ENCODE data around the gene RSPH6A. TPM values are rescaled to one million over a fixed set of nuclear protein-coding genes. Genes with fewer than 3 reads are reported as not detected.

Gene RSPH6A
- total and polyA plus RNA-seq, 12 donors = 0.09 to 0.15 TPM; not detected in 10

- 89 to 92% methylated on average over 5 of the region's 5 CpGs for whole genome bisulfite sequencing, 2 donors
- TF ChIP-seq, protein P1, sequence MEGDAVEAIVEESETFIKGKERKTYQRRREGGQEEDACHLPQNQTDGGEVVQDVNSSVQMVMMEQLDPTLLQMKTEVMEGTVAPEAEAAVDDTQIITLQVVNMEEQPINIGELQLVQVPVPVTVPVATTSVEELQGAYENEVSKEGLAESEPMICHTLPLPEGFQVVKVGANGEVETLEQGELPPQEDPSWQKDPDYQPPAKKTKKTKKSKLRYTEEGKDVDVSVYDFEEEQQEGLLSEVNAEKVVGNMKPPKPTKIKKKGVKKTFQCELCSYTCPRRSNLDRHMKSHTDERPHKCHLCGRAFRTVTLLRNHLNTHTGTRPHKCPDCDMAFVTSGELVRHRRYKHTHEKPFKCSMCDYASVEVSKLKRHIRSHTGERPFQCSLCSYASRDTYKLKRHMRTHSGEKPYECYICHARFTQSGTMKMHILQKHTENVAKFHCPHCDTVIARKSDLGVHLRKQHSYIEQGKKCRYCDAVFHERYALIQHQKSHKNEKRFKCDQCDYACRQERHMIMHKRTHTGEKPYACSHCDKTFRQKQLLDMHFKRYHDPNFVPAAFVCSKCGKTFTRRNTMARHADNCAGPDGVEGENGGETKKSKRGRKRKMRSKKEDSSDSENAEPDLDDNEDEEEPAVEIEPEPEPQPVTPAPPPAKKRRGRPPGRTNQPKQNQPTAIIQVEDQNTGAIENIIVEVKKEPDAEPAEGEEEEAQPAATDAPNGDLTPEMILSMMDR (IDR thresholded peaks at IDR 0.05) = no peak
- no peaks in the 10 kb centered on the region for H3K36me3 ChIP-seq
- ATAC-seq = no peak
- DNase-seq = no peak
- no peaks in the 10 kb centered on the region for H3K4me1 ChIP-seq
- H3K4me3 ChIP-seq = no peak overlapping the region
- no peak overlapping the region for H3K27ac ChIP-seq
- intact Hi-C loops (cut with DNase I) = no loop called here
- H3K9me3 ChIP-seq = no peaks in the 10 kb centered on the region
- peaks cover 0 to 14% (median 0%) of the 10 kb centered on the region in 7 donors for H3K27me3 ChIP-seq
These were observed 67.6 kb downstream of the RSPH6A start for GRCh38 chr19:45747513-45747912.

DNA sequence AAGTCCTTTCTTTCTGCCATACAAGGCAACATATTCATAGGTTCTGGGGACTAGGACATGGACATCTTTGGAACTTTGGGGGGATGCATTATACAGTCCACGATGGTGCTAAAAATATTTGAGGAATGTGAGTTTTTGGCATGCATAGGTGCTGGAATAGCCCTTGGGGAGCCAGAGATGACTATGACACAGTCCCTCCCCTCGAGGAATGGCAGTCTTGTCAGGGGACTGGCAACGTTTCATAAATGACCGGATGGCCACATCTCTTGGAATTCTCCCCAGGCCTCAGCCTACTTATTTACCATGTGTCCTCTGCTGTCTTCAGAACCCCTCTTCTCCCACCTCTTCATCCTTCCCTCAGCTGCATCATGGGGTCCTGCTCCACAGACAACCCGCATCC lies 68.2 kb downstream of the RSPH6A start:
- H3K27ac ChIP-seq = no peak overlapping the region
- H3K27me3 ChIP-seq = peaks cover 0 to 19% (median 0%) of the 10 kb centered on the region in 7 donors
- no peak overlapping the region for H3K4me3 ChIP-seq
- H3K4me1 ChIP-seq = no peaks in the 10 kb centered on the region
- H3K9me3 ChIP-seq = no peaks in the 10 kb centered on the region
- intact Hi-C loops (cut with DNase I) = no loop called here
- WGBS, 2 donors = 52 to 59% methylated on average over 5 of the region's 5 CpGs
- ATAC-seq (no peak), DNase-seq (no peak)
- H3K36me3 ChIP-seq = no peaks in the 10 kb centered on the region
- TF ChIP-seq, protein P1 (IDR thresholded peaks at IDR 0.05) = no peak

Other genes with a start within 250 kb of the RSPH6A start
- gene OPA3, start 230.5 kb downstream of the RSPH6A start, total RNA-seq = 10 to 100 TPM; 20.0 to 27.9 (median 24.2) TPM
- gene OPA3, start 230.5 kb downstream of the RSPH6A start, polyA plus RNA-seq = 10 to 100 TPM; 10.2 to 10.7 TPM
- 10 to 100 TPM in 1 of 10 donors, 1 to 10 TPM in 9; 2.3 to 29.4 (median 5.2) TPM for gene GPR4, start 213.1 kb downstream of the RSPH6A start, total RNA-seq
- gene GPR4, start 213.1 kb downstream of the RSPH6A start, polyA plus RNA-seq = 1 to 10 TPM; 5.7 to 9.4 TPM
- 10 to 100 TPM; 30.2 to 54.5 (median 46.1) TPM for gene EML2, start 175.9 kb downstream of the RSPH6A start, total RNA-seq
- gene EML2, start 175.9 kb downstream of the RSPH6A start, polyA plus RNA-seq = 10 to 100 TPM; 17.3 to 26.8 TPM
- 1 to 10 TPM; 2.4 to 7.8 (median 4.4) TPM for gene GIPR, start 147.1 kb downstream of the RSPH6A start, total RNA-seq
- gene GIPR, start 147.1 kb downstream of the RSPH6A start, polyA plus RNA-seq = 10 to 100 TPM in 1 of 2 donors, 1 to 10 TPM in 1; 2.4 to 16.6 TPM
- 100 to 1,000 TPM; 216 to 268 (median 240) TPM for gene SNRPD2, start 123.4 kb downstream of the RSPH6A start, total RNA-seq
- 100 to 1,000 TPM; 316 to 464 TPM for gene SNRPD2, start 123.4 kb downstream of the RSPH6A start, polyA plus RNA-seq
- gene QPCTL, start 122.6 kb downstream of the RSPH6A start, total RNA-seq = 1 to 10 TPM; 1.8 to 3.5 (median 2.4) TPM
- 1 to 10 TPM; 4.1 to 4.5 TPM for gene QPCTL, start 122.6 kb downstream of the RSPH6A start, polyA plus RNA-seq
- 10 to 100 TPM in 2 of 10 donors, 1 to 10 TPM in 8; 5.2 to 13.5 (median 9.1) TPM for gene FBXO46, start 84.4 kb downstream of the RSPH6A start, total RNA-seq
- gene FBXO46, start 84.4 kb downstream of the RSPH6A start, polyA plus RNA-seq = 10 to 100 TPM in 1 of 2 donors, 1 to 10 TPM in 1; 5.3 to 11.4 TPM
- not detected for gene MEIOSIN, start 81.9 kb downstream of the RSPH6A start, total RNA-seq
- gene MEIOSIN, start 81.9 kb downstream of the RSPH6A start, polyA plus RNA-seq = not detected
- 10 to 100 TPM; 16.8 to 24.5 (median 21.3) TPM for gene SIX5, start 46.1 kb downstream of the RSPH6A start, total RNA-seq
- 10 to 100 TPM; 15.5 to 29.3 TPM for gene SIX5, start 46.1 kb downstream of the RSPH6A start, polyA plus RNA-seq
- gene DMPK, start 32.8 kb downstream of the RSPH6A start, total RNA-seq = 100 to 1,000 TPM; 220 to 377 (median 296) TPM
- gene DMPK, start 32.8 kb downstream of the RSPH6A start, polyA plus RNA-seq = 100 to 1,000 TPM; 377 to 439 TPM
- 10 to 100 TPM; 54.2 to 78.1 (median 69.3) TPM for gene DMWD, start 22.5 kb downstream of the RSPH6A start, total RNA-seq
- gene DMWD, start 22.5 kb downstream of the RSPH6A start, polyA plus RNA-seq = 10 to 100 TPM; 44.6 to 58.9 TPM
- 10 to 100 TPM; 22.4 to 45.0 (median 33.0) TPM for gene SYMPK, start 47.8 kb upstream of the RSPH6A start, total RNA-seq
- 10 to 100 TPM; 30.5 to 75.0 TPM for gene SYMPK, start 47.8 kb upstream of the RSPH6A start, polyA plus RNA-seq
- under 1 TPM in 1 of 10 donors, not detected in 9; 0.11 TPM for gene FOXA3, start 49.0 kb upstream of the RSPH6A start, total RNA-seq
- under 1 TPM in 1 of 2 donors, not detected in 1; 0.01 TPM for gene FOXA3, start 49.0 kb upstream of the RSPH6A start, polyA plus RNA-seq
- gene IRF2BP1, start 70.8 kb upstream of the RSPH6A start, total RNA-seq = 10 to 100 TPM; 15.9 to 23.0 (median 20.3) TPM
- gene IRF2BP1, start 70.8 kb upstream of the RSPH6A start, polyA plus RNA-seq = 10 to 100 TPM in 1 of 2 donors, 1 to 10 TPM in 1; 8.0 to 13.4 TPM
- 10 to 100 TPM in 6 of 10 donors, 1 to 10 TPM in 4; 8.1 to 17.0 (median 10.3) TPM for gene MYPOP, start 87.3 kb upstream of the RSPH6A start, total RNA-seq
- 1 to 10 TPM; 7.1 to 8.9 TPM for gene MYPOP, start 87.3 kb upstream of the RSPH6A start, polyA plus RNA-seq
- gene NANOS2, start 99.5 kb upstream of the RSPH6A start, total RNA-seq = not detected
- not detected for gene NANOS2, start 99.5 kb upstream of the RSPH6A start, polyA plus RNA-seq
- 1 to 10 TPM; 4.4 to 7.8 (median 5.9) TPM for gene NOVA2, start 158.6 kb upstream of the RSPH6A start, total RNA-seq
- 1 to 10 TPM; 1.6 to 8.2 TPM for gene NOVA2, start 158.6 kb upstream of the RSPH6A start, polyA plus RNA-seq
- gene CCDC61, start 180.2 kb upstream of the RSPH6A start, total RNA-seq = 10 to 100 TPM in 1 of 10 donors, 1 to 10 TPM in 9; 6.6 to 10.3 (median 8.3) TPM
- gene CCDC61, start 180.2 kb upstream of the RSPH6A start, polyA plus RNA-seq = 10 to 100 TPM in 1 of 2 donors, 1 to 10 TPM in 1; 7.3 to 11.6 TPM
- 1 to 10 TPM in 1 of 10 donors, under 1 TPM in 1, not detected in 8; 0.81 to 1.1 TPM for gene PGLYRP1, start 207.7 kb upstream of the RSPH6A start, total RNA-seq
- gene PGLYRP1, start 207.7 kb upstream of the RSPH6A start, polyA plus RNA-seq = under 1 TPM in 1 of 2 donors, not detected in 1; 0.16 TPM
- gene IGFL4, start 225.7 kb upstream of the RSPH6A start, total RNA-seq = not detected
- gene IGFL4, start 225.7 kb upstream of the RSPH6A start, polyA plus RNA-seq = not detected